ENCODE results near the gene ASB1. TPM values are rescaled to one million over a fixed set of nuclear protein-coding genes. Genes with fewer than 3 reads are reported as not detected.

The ASB1 gene
- total RNA-seq, 1 experiment from 2014 or later, result 28.9 TPM

GRCh38 chr2:238495422-238495821, 68.7 kb downstream of the ASB1 start:
- Histone ChIP-seq H3K9me3 (ENCODE audit: low read length) (no peaks in the 10 kb centered on the region), H3K4me2 (ENCODE audit: low read length) (no peak overlapping the region), H3K9me2 (replicated peaks; ENCODE audit: low read length) (no peaks in the 10 kb centered on the region), H3K36me3 (ENCODE audit: low read depth, low read length) (no peaks in the 10 kb centered on the region), H4K20me1 (ENCODE audit: low read length) (no peaks in the 10 kb centered on the region), H2AFZ (ENCODE audit: low read length) (no peak overlapping the region), H3K4me3 (ENCODE audit: low read length) (no peak overlapping the region), H3K79me2 (ENCODE audit: low read length) (no peaks in the 10 kb centered on the region), H3K27me3 (ENCODE audit: low read length) (no peaks in the 10 kb centered on the region), H3K4me1 (ENCODE audit: insufficient read depth, low read length) (no peaks in the 10 kb centered on the region; the same call in 1 of the 2 replicates), H3K9ac (ENCODE audit: low read length) (no peak overlapping the region), H3F3A (ENCODE audit: low read length, unreplicated experiment) (no peaks in the 10 kb centered on the region), H3K27ac (ENCODE audit: low read length) (no peak overlapping the region)
- intact Hi-C loops (cut with micrococcal nuclease), result no loop called here
- CTCF ChIA-PET, result no interaction called here
- TF ChIP-seq EZH2phosphoT487 (IDR thresholded peaks at IDR 0.05; ENCODE audit: borderline replicate concordance, low read length) (no peak), CTCF (conservative IDR thresholded peaks at IDR 0.05; ENCODE audit: low read depth, low read length) (no peak), EZH2 (IDR thresholded peaks at IDR 0.05; ENCODE audit: low read length, unreplicated experiment) (no peak)
- DNase-seq, result no peak
- ATAC-seq, result no peak
- POLR2A ChIA-PET (ENCODE audit: unreplicated experiment), result no interaction called here
- no TSS peak for BruUV-seq (replicated peaks)

- Histone ChIP-seq H3K4me2 (ENCODE audit: low read length) (no peak overlapping the region), H3K79me2 (ENCODE audit: low read length) (no peaks in the 10 kb centered on the region), H3K9ac (ENCODE audit: low read length) (no peak overlapping the region), H3K36me3 (ENCODE audit: low read depth, low read length) (no peaks in the 10 kb centered on the region), H3K9me2 (replicated peaks; ENCODE audit: low read length) (no peaks in the 10 kb centered on the region), H3K4me3 (ENCODE audit: low read length) (no peak overlapping the region), H2AFZ (ENCODE audit: low read length) (no peak overlapping the region), H3K27me3 (ENCODE audit: low read length) (no peaks in the 10 kb centered on the region), H3F3A (ENCODE audit: low read length, unreplicated experiment) (no peaks in the 10 kb centered on the region), H3K4me1 (ENCODE audit: insufficient read depth, low read length) (no peaks in the 10 kb centered on the region; the same call in 1 of the 2 replicates), H4K20me1 (ENCODE audit: low read length) (no peaks in the 10 kb centered on the region), H3K9me3 (ENCODE audit: low read length) (no peaks in the 10 kb centered on the region), H3K27ac (ENCODE audit: low read length) (no peak overlapping the region)
- POLR2A ChIA-PET (ENCODE audit: unreplicated experiment), result no interaction called here
- intact Hi-C loops (cut with micrococcal nuclease), result no loop called here
- TF ChIP-seq EZH2 (IDR thresholded peaks at IDR 0.05; ENCODE audit: low read length, unreplicated experiment) (no peak), EZH2phosphoT487 (IDR thresholded peaks at IDR 0.05; ENCODE audit: borderline replicate concordance, low read length) (no peak), CTCF (conservative IDR thresholded peaks at IDR 0.05; ENCODE audit: low read depth, low read length) (no peak)
- no peak for ATAC-seq
- no peak for DNase-seq
- CTCF ChIA-PET, result no interaction called here
- BruUV-seq (replicated peaks), result no TSS peak
Observed at GRCh38 chr2:238496756-238497609, 70.3 kb downstream of the ASB1 start.

GRCh38 chr2:238497610-238498005, 70.9 kb downstream of the ASB1 start:
- ChIA-PET POLR2A (ENCODE audit: unreplicated experiment) (no interaction called here), CTCF (no interaction called here)
- H3K9ac ChIP-seq (ENCODE audit: low read length), result no peak overlapping the region

More at GRCh38 chr2:238497610-238498005, 70.9 kb downstream of the ASB1 start:
- H2AFZ ChIP-seq (ENCODE audit: low read length), result no peak overlapping the region
- no peak overlapping the region for H3K4me2 ChIP-seq (ENCODE audit: low read length)
- no peaks in the 10 kb centered on the region for H4K20me1 ChIP-seq (ENCODE audit: low read length)
- TF ChIP-seq EZH2phosphoT487 (IDR thresholded peaks at IDR 0.05; ENCODE audit: borderline replicate concordance, low read length) (no peak), CTCF (conservative IDR thresholded peaks at IDR 0.05; ENCODE audit: low read depth, low read length) (no peak), EZH2 (IDR thresholded peaks at IDR 0.05; ENCODE audit: low read length, unreplicated experiment) (no peak)
- no peaks in the 10 kb centered on the region for H3K36me3 ChIP-seq (ENCODE audit: low read depth, low read length)
- ATAC-seq (no peak), DNase-seq (no peak)
- H3K4me3 ChIP-seq (ENCODE audit: low read length), result no peak overlapping the region
- no TSS peak for BruUV-seq (replicated peaks)
- H3F3A ChIP-seq (ENCODE audit: low read length, unreplicated experiment), result no peaks in the 10 kb centered on the region
- no peaks in the 10 kb centered on the region; the same call in 1 of the 2 replicates for H3K4me1 ChIP-seq (ENCODE audit: insufficient read depth, low read length)
- H3K9me2 ChIP-seq (replicated peaks; ENCODE audit: low read length), result no peaks in the 10 kb centered on the region
- intact Hi-C loops (cut with micrococcal nuclease), result no loop called here
- no peak overlapping the region for H3K27ac ChIP-seq (ENCODE audit: low read length)
- H3K79me2 ChIP-seq (ENCODE audit: low read length), result no peaks in the 10 kb centered on the region
- H3K9me3 ChIP-seq (ENCODE audit: low read length), result no peaks in the 10 kb centered on the region
- H3K27me3 ChIP-seq (ENCODE audit: low read length), result no peaks in the 10 kb centered on the region
